Peyer's patch (tissue), 4 donors: Measurements from ENCODE around the gene NAA80.

ENCODE experiments used
- POLR2A ChIP-seq, 2 donors: fragments of 450-650 bp; IDR thresholded peaks; one replicate each; pipeline ENCODE4 v1.5.1; 2017; ENCODE audit warnings: antibody characterized with exemption in 2 of 2, mild to moderate bottlenecking in 2 of 2, moderate library complexity in 2 of 2
- TF ChIP-seq, protein P1 (sequence below), 6 experiments: fragments of 450-650 bp in 4 of 6; fragments of 200-600 bp in 2 of 6; sonication (generic) in 1 of 6; IDR thresholded peaks; one replicate each; pipeline ENCODE4 v1.5.1; 2017 to 2019; ENCODE audit warnings: antibody characterized with exemption in 6 of 6, mild to moderate bottlenecking in 3 of 6, moderate library complexity in 1 of 6

GRCh38 chr3:50345586-50346234 is 46.5 kb upstream of the NAA80 start, which contains the start of gene ZMYND10:
- TF ChIP-seq POLR2A (IDR thresholded peaks at IDR 0.05) = no peak
- TF ChIP-seq, protein P1, sequence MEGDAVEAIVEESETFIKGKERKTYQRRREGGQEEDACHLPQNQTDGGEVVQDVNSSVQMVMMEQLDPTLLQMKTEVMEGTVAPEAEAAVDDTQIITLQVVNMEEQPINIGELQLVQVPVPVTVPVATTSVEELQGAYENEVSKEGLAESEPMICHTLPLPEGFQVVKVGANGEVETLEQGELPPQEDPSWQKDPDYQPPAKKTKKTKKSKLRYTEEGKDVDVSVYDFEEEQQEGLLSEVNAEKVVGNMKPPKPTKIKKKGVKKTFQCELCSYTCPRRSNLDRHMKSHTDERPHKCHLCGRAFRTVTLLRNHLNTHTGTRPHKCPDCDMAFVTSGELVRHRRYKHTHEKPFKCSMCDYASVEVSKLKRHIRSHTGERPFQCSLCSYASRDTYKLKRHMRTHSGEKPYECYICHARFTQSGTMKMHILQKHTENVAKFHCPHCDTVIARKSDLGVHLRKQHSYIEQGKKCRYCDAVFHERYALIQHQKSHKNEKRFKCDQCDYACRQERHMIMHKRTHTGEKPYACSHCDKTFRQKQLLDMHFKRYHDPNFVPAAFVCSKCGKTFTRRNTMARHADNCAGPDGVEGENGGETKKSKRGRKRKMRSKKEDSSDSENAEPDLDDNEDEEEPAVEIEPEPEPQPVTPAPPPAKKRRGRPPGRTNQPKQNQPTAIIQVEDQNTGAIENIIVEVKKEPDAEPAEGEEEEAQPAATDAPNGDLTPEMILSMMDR (IDR thresholded peaks at IDR 0.05) = no peak
